GM21526 (cell line): ENCODE results near the gene IRF5.
"Not testable (repeated sequence)": the region's sequence is repeated elsewhere in the genome, so short reads cannot be mapped to it uniquely, and the experiment has no call there.

ENCODE experiments used
- ATAC-seq: cut with Tn5 transposase; IDR thresholded peaks from one replicate; pipeline ENCODE4 v1.9.1; 2021; ENCODE audit warnings: moderate library complexity; ENCODE audit not compliant: unreplicated experiment, low FRiP score

The IRF5 gene

DNA sequence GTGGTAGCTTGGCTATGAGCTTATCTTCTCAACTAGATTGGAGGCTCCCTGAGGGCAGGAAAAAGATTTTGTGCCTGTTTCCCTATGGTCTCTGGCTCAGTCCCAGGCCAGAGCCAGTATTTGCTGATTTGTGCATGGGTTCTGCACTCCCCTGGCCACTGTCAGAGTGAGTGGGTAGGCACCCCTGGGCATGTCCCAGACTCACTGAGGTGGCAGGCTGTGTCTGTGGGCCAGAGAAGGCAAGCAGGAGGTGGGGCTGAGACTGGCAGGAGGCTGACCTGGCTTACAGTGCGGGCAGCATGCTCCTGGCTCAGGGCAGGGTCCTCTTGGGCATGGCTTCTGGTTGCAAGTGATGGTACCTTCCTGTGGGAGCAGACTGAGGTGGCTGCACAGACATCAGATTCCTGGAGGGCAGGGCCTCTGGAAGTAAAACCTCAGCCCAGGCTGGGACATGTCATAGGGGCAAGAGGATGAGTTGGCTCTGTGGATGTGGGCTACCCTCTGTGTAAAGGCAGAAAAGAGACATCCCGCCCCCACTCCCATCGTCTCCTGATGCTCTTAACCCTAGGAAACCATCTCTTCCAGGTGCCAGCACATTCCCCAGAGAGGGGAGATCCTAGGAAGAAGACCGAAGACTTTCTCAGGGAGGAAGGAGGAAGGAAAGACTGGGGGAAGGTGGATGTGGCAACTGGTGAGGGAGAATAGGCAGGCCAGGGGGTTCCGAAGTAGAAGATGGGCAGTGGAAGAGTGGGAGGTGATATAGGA lies 31.5 kb upstream of the IRF5 start:
- no peak for ATAC-seq

GRCh38 chr7:128906766-128907559 lies 30.8 kb upstream of the IRF5 start:
- no peak for ATAC-seq

DNA sequence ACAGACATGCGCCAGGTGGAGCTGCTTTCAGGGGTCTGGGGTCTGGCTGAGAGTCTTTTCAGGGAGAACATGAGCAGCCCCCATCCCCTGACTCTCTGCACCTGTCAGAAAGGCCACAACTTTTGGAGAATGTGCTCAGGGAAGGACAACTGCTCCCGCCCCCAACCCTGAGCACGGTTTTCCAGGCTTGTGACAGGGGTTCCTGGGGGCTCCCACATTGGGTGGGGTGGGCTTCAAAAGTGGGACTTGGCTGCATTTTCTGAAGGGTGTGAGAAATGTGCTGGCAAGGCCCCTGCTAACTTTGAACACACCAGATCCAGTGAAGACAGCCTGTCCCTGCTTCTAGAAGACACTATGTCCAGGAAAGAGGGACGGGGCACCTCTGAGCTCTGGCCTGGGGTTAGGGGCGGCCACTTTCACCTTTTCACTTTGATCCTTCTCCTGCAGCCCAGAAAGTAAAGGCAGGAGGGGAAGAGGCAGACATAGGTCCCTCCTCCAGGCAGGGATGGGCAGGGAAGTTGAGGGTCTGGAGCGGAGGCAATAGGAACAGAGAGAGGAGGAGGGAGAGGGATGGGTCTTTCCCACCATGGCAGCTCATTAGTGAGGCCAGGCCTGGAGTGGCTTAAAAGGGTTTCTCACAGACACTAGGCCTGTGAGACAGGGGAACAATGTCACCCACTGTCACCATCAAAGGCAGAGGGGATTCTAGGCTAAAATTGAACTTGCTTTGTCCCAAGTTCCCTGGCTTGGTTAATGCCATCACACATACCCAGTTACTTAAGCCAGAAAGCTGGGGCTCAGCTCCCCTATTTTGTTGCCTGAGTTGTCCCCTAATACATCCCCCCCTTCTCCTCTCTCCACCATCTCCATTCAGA lies 28.7 kb upstream of the IRF5 start:
- no peak for ATAC-seq

- ATAC-seq, result no peak
These were observed 27.8 kb upstream of the IRF5 start for GRCh38 chr7:128909625-128910568.

- no peak for ATAC-seq
These were observed 27.2 kb upstream of the IRF5 start, which contains the start of gene KCP for GRCh38 chr7:128910569-128910945. KCP (minus strand) TSS chr7:128910709; CDS start chr7:128910676, 33 bp downstream.

DNA sequence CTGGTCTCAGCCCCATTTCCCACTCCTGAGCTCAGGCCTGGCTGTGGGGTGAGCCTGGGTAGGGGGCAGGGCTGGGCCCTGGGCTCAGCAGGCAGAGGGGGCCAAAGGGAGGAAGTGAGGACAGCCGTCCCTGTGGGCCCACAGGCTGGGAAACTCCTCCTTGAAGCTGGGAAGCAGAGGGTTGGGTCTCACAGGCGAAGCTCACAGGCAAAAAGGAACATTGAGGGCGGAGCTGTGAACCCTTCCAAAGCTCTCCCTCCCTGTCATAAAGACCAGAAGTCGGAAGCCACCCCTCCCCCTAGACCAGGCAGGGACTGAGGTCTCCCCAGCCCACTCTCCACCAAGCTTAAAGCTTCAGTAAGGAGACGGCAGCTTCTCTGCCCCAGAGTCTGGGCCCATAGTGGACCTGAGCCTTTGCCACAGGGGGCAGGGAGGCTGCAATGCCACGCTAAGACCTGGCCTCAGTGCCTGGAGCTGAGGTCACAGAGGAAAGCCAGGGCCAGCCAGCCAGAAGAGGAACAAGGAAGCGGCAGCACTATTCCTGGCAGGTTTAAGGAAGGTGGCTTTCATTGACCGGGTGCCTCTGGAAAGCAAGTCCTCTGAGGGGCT lies 26.2 kb upstream of the IRF5 start:
- no peak for ATAC-seq

- ATAC-seq, result no peak
These were observed 25.4 kb upstream of the IRF5 start for GRCh38 chr7:128912281-128912680.

- not testable (repeated sequence) for ATAC-seq
These were observed 24.8 kb upstream of the IRF5 start for GRCh38 chr7:128912709-128913495.

- ATAC-seq, result no peak
These were observed 23.7 kb upstream of the IRF5 start for GRCh38 chr7:128913870-128914565.

DNA sequence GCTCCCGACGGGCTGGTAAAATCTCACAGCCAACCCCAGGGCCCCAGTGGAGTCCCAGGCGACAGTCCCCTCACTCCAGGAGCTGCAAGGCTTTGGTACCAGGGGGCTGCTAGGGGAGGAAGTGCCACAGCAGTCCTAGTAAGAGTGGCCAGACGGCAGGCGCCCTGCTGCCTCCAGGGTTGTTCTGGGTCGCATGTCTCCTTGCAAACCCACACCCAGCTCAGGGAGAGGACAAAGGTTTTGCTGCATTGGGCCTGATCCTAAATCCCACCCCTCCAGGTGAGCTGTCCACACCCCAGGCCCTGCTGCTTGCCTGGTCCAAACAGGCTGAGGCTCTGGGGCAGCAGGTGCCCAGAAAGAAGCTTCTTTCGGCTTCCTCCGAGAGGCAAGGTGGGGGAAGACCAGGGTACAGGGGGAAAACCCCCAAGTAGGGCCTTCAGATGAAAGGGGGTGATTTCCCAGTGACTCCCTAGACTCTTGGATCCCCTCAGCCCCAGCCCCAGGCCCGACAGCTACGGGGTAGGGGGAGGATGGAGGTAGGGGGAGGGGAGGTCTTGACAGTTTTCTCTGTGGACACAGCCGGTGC lies 23.1 kb upstream of the IRF5 start:
- no peak for ATAC-seq

DNA sequence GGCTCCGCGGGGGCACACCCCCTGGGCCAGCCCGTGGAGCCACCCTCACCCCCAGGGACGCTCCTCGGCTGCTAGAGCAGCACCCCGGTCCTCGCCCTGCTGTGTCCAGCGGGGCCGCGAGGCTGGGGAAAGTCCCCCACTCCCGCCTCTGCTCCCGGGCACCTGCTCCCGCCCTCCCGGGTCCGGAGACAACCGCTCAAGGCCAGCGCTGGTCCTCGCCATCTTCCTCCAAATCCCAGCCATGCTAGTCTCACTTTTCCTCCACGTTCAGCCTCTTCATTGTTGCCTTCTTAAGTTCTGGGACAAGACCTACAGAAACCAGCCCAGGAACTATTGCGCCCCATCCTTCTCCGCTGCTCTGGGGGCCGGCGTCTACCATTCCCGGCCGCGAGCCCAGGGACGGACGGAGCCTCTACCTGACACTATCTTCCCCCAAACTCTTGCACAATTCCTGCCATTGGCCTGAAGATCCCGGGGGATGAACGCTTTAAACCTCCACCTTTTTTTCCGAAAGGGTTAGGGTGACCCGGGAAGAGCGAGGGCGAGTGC lies 22.4 kb upstream of the IRF5 start:
- ATAC-seq, result no peak

DNA sequence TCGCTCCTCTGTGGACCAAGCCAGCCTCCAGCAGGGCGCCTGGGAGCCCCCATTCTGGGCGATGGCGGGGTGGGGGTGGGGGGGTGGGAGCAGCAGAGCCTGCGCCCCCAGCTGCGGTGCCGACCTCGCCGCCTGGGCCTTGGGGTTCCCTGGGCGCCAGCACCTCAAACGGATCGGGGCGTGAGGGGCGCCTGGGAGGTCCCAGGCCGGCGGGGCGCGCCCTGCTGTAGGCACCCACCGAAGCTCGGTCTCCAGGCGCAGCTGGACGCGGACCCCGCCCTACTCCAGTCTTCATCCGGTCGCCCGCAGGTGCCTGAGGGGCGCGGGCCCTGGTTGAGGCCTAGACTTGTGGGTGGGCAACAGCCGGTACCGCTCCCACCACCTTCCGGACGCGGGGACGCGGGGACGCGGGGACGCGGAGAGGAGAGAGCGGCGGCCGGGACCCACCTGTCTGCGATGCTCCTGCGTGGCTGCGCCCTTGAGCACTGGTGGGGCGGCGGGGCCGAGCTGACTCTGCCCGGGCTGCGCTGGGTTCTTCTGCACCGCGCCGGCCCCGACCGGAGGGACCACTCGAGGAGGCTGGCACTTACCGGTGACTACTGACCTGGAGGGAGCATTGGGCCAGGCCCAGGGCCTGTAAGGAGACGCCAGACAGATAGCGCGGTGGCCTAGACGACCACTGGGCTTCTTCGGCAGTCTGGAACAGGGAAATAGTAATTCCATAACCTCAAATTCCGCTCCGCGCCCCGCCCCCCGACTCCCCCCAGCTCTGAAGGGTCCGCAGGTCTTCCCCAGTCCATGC lies 21.7 kb upstream of the IRF5 start:
- no peak for ATAC-seq

- ATAC-seq, result no peak
These were observed 21.1 kb upstream of the IRF5 start for GRCh38 chr7:128916643-128916915.

- no peak for ATAC-seq
These were observed 20.6 kb upstream of the IRF5 start for GRCh38 chr7:128917122-128917521.

- no peak for ATAC-seq
These were observed 19.6 kb upstream of the IRF5 start for GRCh38 chr7:128918016-128918665.

DNA sequence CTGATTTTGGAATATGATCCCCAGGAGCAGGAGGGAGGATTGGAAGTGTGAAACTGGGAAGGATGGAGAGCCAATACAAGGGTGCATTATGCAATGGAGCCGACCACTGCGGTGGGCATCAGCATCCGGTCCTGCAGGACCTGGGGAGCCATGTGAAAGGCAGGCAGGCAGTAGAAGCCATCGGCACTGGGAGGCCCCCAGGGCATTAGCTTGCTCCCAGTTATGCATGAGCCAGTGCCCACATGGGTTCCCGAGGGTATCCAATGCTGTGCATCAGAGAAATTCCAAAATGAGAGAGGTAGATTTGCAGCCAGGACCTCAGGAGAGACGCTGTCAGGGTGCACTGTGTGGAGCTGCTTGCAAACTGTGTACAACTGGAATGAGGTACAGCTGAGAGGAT lies 18.5 kb upstream of the IRF5 start:
- ATAC-seq, result no peak
